IPS-18c (cell line): ENCODE results near the gene MAEA.
"Not testable (repeated sequence)": the region's sequence is repeated elsewhere in the genome, so short reads cannot be mapped to it uniquely, and the experiment has no call there.

Experiments
- H3K4me3 ChIP-seq: 2 replicates; pipeline ENCODE4 v1.7.0; 2013; ENCODE audit warnings: low read depth, mild to moderate bottlenecking, low read length, moderate library complexity; ENCODE audit not compliant: insufficient read depth
- H3K9me3 ChIP-seq: one replicate; pipeline ENCODE4 v1.6.1; 2013; ENCODE audit warnings: mild to moderate bottlenecking, low read length, moderate library complexity; ENCODE audit not compliant: control insufficient read depth, insufficient read depth

MAEA gene

GRCh38 chr4:1335193-1335883 is 45.6 kb downstream of the MAEA start:
- not testable (repeated sequence) for H3K4me3 ChIP-seq

GRCh38 chr4:1336088-1336491 is 46.4 kb downstream of the MAEA start:
- Histone ChIP-seq H3K9me3 (no peaks in the 10 kb centered on the region), H3K4me3 (no peak overlapping the region)

More at GRCh38 chr4:1335193-1335883, 45.6 kb downstream of the MAEA start:
- H3K9me3 ChIP-seq = not testable (repeated sequence)

GRCh38 chr4:1337376-1337831 is 47.7 kb downstream of the MAEA start:
- H3K9me3 ChIP-seq = no peaks in the 10 kb centered on the region
- no peak overlapping the region for H3K4me3 ChIP-seq

- H3K9me3 ChIP-seq = peaks cover 2% of the 10 kb centered on the region
- no peak overlapping the region for H3K4me3 ChIP-seq
Measured at GRCh38 chr4:1337951-1338751, 48.5 kb downstream of the MAEA start.

- Histone ChIP-seq H3K4me3 (no peak overlapping the region), H3K9me3 (peaks cover 3% of the 10 kb centered on the region)
Measured at GRCh38 chr4:1338752-1339414, 49.2 kb downstream of the MAEA start.

GRCh38 chr4:1339489-1339888 is 49.8 kb downstream of the MAEA start:
- no peak overlapping the region for H3K4me3 ChIP-seq
- H3K9me3 ChIP-seq = peaks cover 3% of the 10 kb centered on the region

- H3K4me3 ChIP-seq = no peak overlapping the region
- peaks cover 3% of the 10 kb centered on the region for H3K9me3 ChIP-seq
Measured at GRCh38 chr4:1340181-1340747, 50.6 kb downstream of the MAEA start.

- Histone ChIP-seq H3K9me3 (peaks cover 3% of the 10 kb centered on the region), H3K4me3 (no peak overlapping the region)
Measured at GRCh38 chr4:1340861-1341260, 51.2 kb downstream of the MAEA start.

- Histone ChIP-seq H3K4me3 (no peak overlapping the region), H3K9me3 (peaks cover 3% of the 10 kb centered on the region)
Measured at GRCh38 chr4:1342003-1342402, 52.3 kb downstream of the MAEA start.

- Histone ChIP-seq H3K4me3 (no peak overlapping the region), H3K9me3 (peaks cover 5% of the 10 kb centered on the region)
Measured at GRCh38 chr4:1344696-1345095, 55.0 kb downstream of the MAEA start.

- Histone ChIP-seq H3K9me3 (peaks cover 5% of the 10 kb centered on the region), H3K4me3 (peak overlapping the region; percentile 85)
Measured at GRCh38 chr4:1345903-1346780, 56.5 kb downstream of the MAEA start.

- Histone ChIP-seq H3K9me3 (peaks cover 5% of the 10 kb centered on the region), H3K4me3 (peak within 1 kb of the TSS; percentile 85)
Measured at GRCh38 chr4:1346781-1347409, 57.2 kb downstream of the MAEA start, which contains the start of gene UVSSA. UVSSA (plus strand) TSS chr4:1347208; CDS start chr4:1348092, 884 bp downstream.

GRCh38 chr4:1347410-1347864 is 57.7 kb downstream of the MAEA start:
- Histone ChIP-seq H3K4me3 (peak overlapping the region; percentile 85), H3K9me3 (peaks cover 5% of the 10 kb centered on the region)

- H3K9me3 ChIP-seq = peaks cover 4% of the 10 kb centered on the region
- peak overlapping the region; percentile 85 for H3K4me3 ChIP-seq
Measured at GRCh38 chr4:1348014-1348513, 58.4 kb downstream of the MAEA start.

GRCh38 chr4:1348746-1349145 is 59.1 kb downstream of the MAEA start:
- peaks cover 2% of the 10 kb centered on the region for H3K9me3 ChIP-seq
- no peak overlapping the region for H3K4me3 ChIP-seq
